GM12878 (cell line): ENCODE measurements around the gene SLC39A11. TPM values are rescaled to one million over a fixed set of nuclear protein-coding genes. Genes with fewer than 3 reads are reported as not detected.

ENCODE experiments used
- ATAC-seq: fragments of 200-7000 bp; cut with Tn5 transposase; 3 replicates; pipeline ENCODE4 v1.9.1; 2020; ENCODE audit warnings: mild to moderate bottlenecking, moderate library complexity
- BruUV-seq: library from RNA; stranded (reverse); fragments of 400-500 nt; replicated peaks from 2 replicates; lab custom pipeline; 2021; lab: Mats Ljungman, UMichigan
- CTCF ChIA-PET: fragments of 300-600 bp; sonication (Branson Sonifier 250); formaldehyde crosslinking; extraction: SDS; loops from one replicate; lab custom pipeline; 2021; ENCODE audit warnings: inconsistent platforms; lab: Yijun Ruan, JAX
- POLR2A ChIA-PET: fragments of 350-600 bp; formaldehyde crosslinking; extraction: SDS; loops from one replicate; lab custom pipeline; 2021; ENCODE audit warnings: inconsistent platforms; lab: Charles Lee
- RAD21 ChIA-PET: fragments of 300-600 bp; sonication (Branson Sonifier 250); formaldehyde crosslinking; loops from one replicate; lab custom pipeline; 2023; ENCODE audit warnings: antibody characterized with exemption; ENCODE audit not compliant: unreplicated experiment; lab: Charles Lee
- SMC1A ChIA-PET: fragments of 300-600 bp; sonication (Branson Sonifier 250); formaldehyde crosslinking; loops from one replicate; lab custom pipeline; 2023; ENCODE audit not compliant: unreplicated experiment, uncharacterized antibody; lab: Charles Lee
- DNase-seq: peaks from one replicate; pipeline ENCODE4 v3.0.0-alpha.2; 2011; ENCODE audit warnings: low read depth, low spot score
- FAIRE-seq: peaks from 3 replicates; lab custom pipeline; 2011; peaks lifted over from hg19 to GRCh38; lab: Jason Lieb, UNC
- H2AFZ ChIP-seq: 2 replicates; pipeline ENCODE4 v1.6.0; 2011; ENCODE audit warnings: low read depth, low read length, control low read depth; ENCODE audit not compliant: control insufficient read depth
- H3K27ac ChIP-seq: 2 replicates; pipeline ENCODE4 v1.5.1; 2011; ENCODE audit warnings: control low read depth; ENCODE audit not compliant: control insufficient read depth, insufficient read depth
- H3K27me3 ChIP-seq, 2 experiments: replicated peaks in 1 of 2; 2 replicates each; pipeline versions ENCODE4 v1.6.0 to v1.6.1; 2011; ENCODE audit warnings: low read length in 1 of 2; ENCODE audit not compliant: control insufficient read depth in 2 of 2, insufficient read depth in 2 of 2
- H3K36me3 ChIP-seq, 2 experiments: 2 replicates each; pipeline ENCODE4 v1.5.1; 2011; ENCODE audit warnings: low read length in 1 of 2; ENCODE audit not compliant: control insufficient read depth in 2 of 2, insufficient read depth in 2 of 2
- H3K4me1 ChIP-seq: 2 replicates; pipeline ENCODE4 v1.6.1; 2011; ENCODE audit warnings: mild to moderate bottlenecking, low read length, moderate library complexity, mixed read lengths; ENCODE audit not compliant: control insufficient read depth, insufficient read depth
- H3K4me2 ChIP-seq: 2 replicates; pipeline ENCODE4 v1.6.0; 2011; ENCODE audit warnings: control low read depth; ENCODE audit not compliant: control insufficient read depth, insufficient read depth
- H3K4me3 ChIP-seq: fragments of 200-600 bp; sonication (generic); 2 replicates; pipeline ENCODE4 v1.5.1; 2016
- H3K79me2 ChIP-seq: 2 replicates; pipeline ENCODE4 v1.6.0; 2011; ENCODE audit warnings: low read length; ENCODE audit not compliant: control insufficient read depth, insufficient read depth
- H3K9ac ChIP-seq: 2 replicates; pipeline ENCODE4 v1.8.0; 2011; ENCODE audit warnings: low read length, control low read depth, mixed read lengths; ENCODE audit not compliant: control insufficient read depth, insufficient read depth
- H3K9me3 ChIP-seq: replicated peaks from 3 replicates; pipeline ENCODE4 v1.5.1; 2011; ENCODE audit warnings: mild to moderate bottlenecking, low read length; ENCODE audit not compliant: control insufficient read depth, insufficient read depth
- H4K20me1 ChIP-seq: 2 replicates; pipeline ENCODE4 v1.6.0; 2011; ENCODE audit not compliant: control insufficient read depth, insufficient read depth
- CTCF ChIP-seq, 3 experiments: IDR thresholded peaks in 2 of 3; conservative IDR thresholded peaks in 1 of 3; 2 replicates each; pipeline ENCODE4 v1.5.1; 2011; ENCODE audit warnings: low read depth in 3 of 3, low read length in 3 of 3, mild to moderate bottlenecking in 3 of 3, control low read depth in 2 of 3, moderate library complexity in 2 of 3, inconsistent platforms in 1 of 3, mixed read lengths in 1 of 3; ENCODE audit not compliant: control insufficient read depth in 2 of 3, insufficient read depth in 1 of 3; ENCODE audit errors: extremely low read depth in 1 of 3
- FOXK2 ChIP-seq: fragments of 450-650 bp; IDR thresholded peaks from 2 replicates; pipeline ENCODE4 v1.6.1; 2017; ENCODE audit warnings: mild to moderate bottlenecking, moderate library complexity
- IKZF1 ChIP-seq: fragments of 450-650 bp; conservative IDR thresholded peaks from 2 replicates; pipeline ENCODE4 v1.6.1; 2017; ENCODE audit warnings: antibody characterized with exemption, mild to moderate bottlenecking
- MTA3 ChIP-seq: IDR thresholded peaks from 2 replicates; pipeline ENCODE4 v1.6.1; 2012; ENCODE audit warnings: low read length, inconsistent platforms, borderline replicate concordance
- SREBF1 ChIP-seq: IDR thresholded peaks from 2 replicates; pipeline ENCODE4 v1.6.1; 2012; ENCODE audit warnings: mild to moderate bottlenecking, low read length
- WGBS: methylation state at CpG from one replicate; pipeline ENCODE4 v1.1.6; 2016; ENCODE audit warnings: low lambda C conversion rate; ENCODE audit not compliant: insufficient replicate concordance, insufficient coverage; ENCODE audit errors: missing lambda C conversion rate; 5-methylcytosine and 5-hydroxymethylcytosine counted together
- in situ Hi-C: fragments of 300-500 bp; cut with MboI; formaldehyde crosslinking; loops from 9 replicates; pipeline ENCODE4 v1.14.3; 2018; ENCODE audit warnings: mixed read lengths
- intact Hi-C: fragments of 100-400 bp; cut with micrococcal nuclease; formaldehyde crosslinking; loops from one replicate; pipeline ENCODE4 v1.14.2; 2022; ENCODE audit not compliant: unreplicated experiment
- polyA plus RNA-seq, 11 experiments: library from polyadenylated mRNA; depleted of rRNA in 4 of 11; unstranded in 6 of 11; stranded (reverse) in 5 of 11; fragments of >200 nt; fragmentation: Nextera tagmentation in 4 of 11; fragmentation: Illumina TruSeq in 1 of 11; extraction: Ambion mirVana in 4 of 11; extraction: Trizol in 1 of 11; gene quantifications; 1 replicate in 1 of 11; 2 replicates in 10 of 11; pipeline versions ENCODE4 v1.2.1 to v1.2.3, GENCODE V29; 2011 to 2016; ENCODE audit warnings: inconsistent platforms in 2 of 11, missing spikeins in 2 of 11, low read depth in 1 of 11
- total RNA-seq, 4 experiments: library from RNA; depleted of rRNA in 3 of 4; stranded (reverse); fragments of >200 nt in 3 of 4; fragmentation: Illumina TruSeq in 1 of 4; extraction: Trizol in 1 of 4; gene quantifications; 2 replicates each; pipeline versions ENCODE4 v1.2.1 to v1.2.3, GENCODE V29; 2013 to 2021
- TF ChIP-seq, protein P1 (sequence below): fragments of 450-650 bp; IDR thresholded peaks from 2 replicates; pipeline ENCODE4 v1.6.1; 2016; ENCODE audit warnings: mild to moderate bottlenecking
- TF ChIP-seq, protein P2 (sequence below): fragments of 450-650 bp; conservative IDR thresholded peaks from 2 replicates; pipeline ENCODE4 v1.6.1; 2017; ENCODE audit warnings: mild to moderate bottlenecking, moderate library complexity
- TF ChIP-seq, protein P3 (sequence below): IDR thresholded peaks from 2 replicates; pipeline ENCODE4 v1.6.1; 2012; ENCODE audit warnings: low read depth, low read length, improper control_type of control experiment
- TF ChIP-seq, protein P4 (sequence below): fragments of 150-350 bp; IDR thresholded peaks from 2 replicates; pipeline ENCODE4 v1.6.1; 2014; ENCODE audit warnings: mild to moderate bottlenecking, low read depth, low read length

Gene SLC39A11
- total and polyA plus RNA-seq, 10 of the 15 experiments (the other 5 are each of a cell fraction or from before 2014, with no cell fraction given), result 8.6 to 23.8 (median 14.0) TPM

GRCh38 chr17:72810991-72811508, 281.4 kb downstream of the SLC39A11 start:
- RAD21 ChIA-PET, result no interaction called here
- Histone ChIP-seq H3K79me2 (no peaks in the 10 kb centered on the region), H3K9me3 (peaks cover 3% of the 10 kb centered on the region; the same call in 2 of the 3 replicates), H3K4me3 (no peak overlapping the region), H3K9ac (no peak overlapping the region), H4K20me1 (no peaks in the 10 kb centered on the region), H3K4me1 (no peaks in the 10 kb centered on the region), H3K4me2 (no peak overlapping the region), H3K36me3 (0 out of 4 replicates have a peak, but pooled peaks cover 0 to 4% of the 10 kb centered on the region in 2 experiments), H3K27ac (no peak overlapping the region), H2AFZ (no peak overlapping the region), H3K27me3 (no peaks in the 10 kb centered on the region)
- FAIRE-seq (no peak), ATAC-seq (no peak), DNase-seq (no peak)
- in situ Hi-C loops (no loop called here), intact Hi-C loops (no loop called here)
- SMC1A ChIA-PET, result no interaction called here
- BruUV-seq, result no TSS peak
- POLR2A ChIA-PET, result no interaction called here
- 100% methylated on average over 1 of the region's 1 CpG for WGBS
- CTCF ChIA-PET, result interaction anchor here (1.1 kb wide), 1 partner anchor 254 kb away, joined by 3 read pairs; no protein-coding TSS in a partner anchor
- TF ChIP-seq, protein P1, sequence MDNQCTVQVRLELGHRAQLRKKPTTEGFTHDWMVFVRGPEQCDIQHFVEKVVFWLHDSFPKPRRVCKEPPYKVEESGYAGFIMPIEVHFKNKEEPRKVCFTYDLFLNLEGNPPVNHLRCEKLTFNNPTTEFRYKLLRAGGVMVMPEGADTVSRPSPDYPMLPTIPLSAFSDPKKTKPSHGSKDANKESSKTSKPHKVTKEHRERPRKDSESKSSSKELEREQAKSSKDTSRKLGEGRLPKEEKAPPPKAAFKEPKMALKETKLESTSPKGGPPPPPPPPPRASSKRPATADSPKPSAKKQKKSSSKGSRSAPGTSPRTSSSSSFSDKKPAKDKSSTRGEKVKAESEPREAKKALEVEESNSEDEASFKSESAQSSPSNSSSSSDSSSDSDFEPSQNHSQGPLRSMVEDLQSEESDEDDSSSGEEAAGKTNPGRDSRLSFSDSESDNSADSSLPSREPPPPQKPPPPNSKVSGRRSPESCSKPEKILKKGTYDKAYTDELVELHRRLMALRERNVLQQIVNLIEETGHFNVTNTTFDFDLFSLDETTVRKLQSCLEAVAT, result no peak
- TF ChIP-seq, protein P2, sequence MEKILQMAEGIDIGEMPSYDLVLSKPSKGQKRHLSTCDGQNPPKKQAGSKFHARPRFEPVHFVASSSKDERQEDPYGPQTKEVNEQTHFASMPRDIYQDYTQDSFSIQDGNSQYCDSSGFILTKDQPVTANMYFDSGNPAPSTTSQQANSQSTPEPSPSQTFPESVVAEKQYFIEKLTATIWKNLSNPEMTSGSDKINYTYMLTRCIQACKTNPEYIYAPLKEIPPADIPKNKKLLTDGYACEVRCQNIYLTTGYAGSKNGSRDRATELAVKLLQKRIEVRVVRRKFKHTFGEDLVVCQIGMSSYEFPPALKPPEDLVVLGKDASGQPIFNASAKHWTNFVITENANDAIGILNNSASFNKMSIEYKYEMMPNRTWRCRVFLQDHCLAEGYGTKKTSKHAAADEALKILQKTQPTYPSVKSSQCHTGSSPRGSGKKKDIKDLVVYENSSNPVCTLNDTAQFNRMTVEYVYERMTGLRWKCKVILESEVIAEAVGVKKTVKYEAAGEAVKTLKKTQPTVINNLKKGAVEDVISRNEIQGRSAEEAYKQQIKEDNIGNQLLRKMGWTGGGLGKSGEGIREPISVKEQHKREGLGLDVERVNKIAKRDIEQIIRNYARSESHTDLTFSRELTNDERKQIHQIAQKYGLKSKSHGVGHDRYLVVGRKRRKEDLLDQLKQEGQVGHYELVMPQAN, result no peak
- TF ChIP-seq SREBF1 (no peak), CTCF (IDR thresholded peaks at IDR 0.05 in 2 of 3, conservative IDR thresholded peaks at IDR 0.05 in 1 of 3; ENCODE audit: control insufficient read depth in 2 of 3, extremely low read depth in 1 of 3, insufficient read depth in 1 of 3, low read depth in 3 of 3, low read length in 3 of 3) (no peak), FOXK2 (no peak), IKZF1 (no peak), MTA3 (no peak)
- TF ChIP-seq, protein P3, sequence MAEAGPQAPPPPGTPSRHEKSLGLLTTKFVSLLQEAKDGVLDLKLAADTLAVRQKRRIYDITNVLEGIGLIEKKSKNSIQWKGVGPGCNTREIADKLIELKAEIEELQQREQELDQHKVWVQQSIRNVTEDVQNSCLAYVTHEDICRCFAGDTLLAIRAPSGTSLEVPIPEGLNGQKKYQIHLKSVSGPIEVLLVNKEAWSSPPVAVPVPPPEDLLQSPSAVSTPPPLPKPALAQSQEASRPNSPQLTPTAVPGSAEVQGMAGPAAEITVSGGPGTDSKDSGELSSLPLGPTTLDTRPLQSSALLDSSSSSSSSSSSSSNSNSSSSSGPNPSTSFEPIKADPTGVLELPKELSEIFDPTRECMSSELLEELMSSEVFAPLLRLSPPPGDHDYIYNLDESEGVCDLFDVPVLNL, result no peak
- TF ChIP-seq, protein P4, sequence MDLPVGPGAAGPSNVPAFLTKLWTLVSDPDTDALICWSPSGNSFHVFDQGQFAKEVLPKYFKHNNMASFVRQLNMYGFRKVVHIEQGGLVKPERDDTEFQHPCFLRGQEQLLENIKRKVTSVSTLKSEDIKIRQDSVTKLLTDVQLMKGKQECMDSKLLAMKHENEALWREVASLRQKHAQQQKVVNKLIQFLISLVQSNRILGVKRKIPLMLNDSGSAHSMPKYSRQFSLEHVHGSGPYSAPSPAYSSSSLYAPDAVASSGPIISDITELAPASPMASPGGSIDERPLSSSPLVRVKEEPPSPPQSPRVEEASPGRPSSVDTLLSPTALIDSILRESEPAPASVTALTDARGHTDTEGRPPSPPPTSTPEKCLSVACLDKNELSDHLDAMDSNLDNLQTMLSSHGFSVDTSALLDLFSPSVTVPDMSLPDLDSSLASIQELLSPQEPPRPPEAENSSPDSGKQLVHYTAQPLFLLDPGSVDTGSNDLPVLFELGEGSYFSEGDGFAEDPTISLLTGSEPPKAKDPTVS, result no peak
